WTC11 (cell line): ENCODE data around the gene ANO2.

Experiments used
- CTCF ChIP-seq: fragments of 200-600 bp; IDR thresholded peaks from 2 replicates; pipeline ENCODE4 v1.8.0; 2022; ENCODE audit warnings: antibody characterized with exemption
- ELF4 ChIP-seq: sonication (generic); formaldehyde crosslinking; IDR thresholded peaks from 2 replicates; pipeline ENCODE4 v1.8.1; 2022; ENCODE audit warnings: low read depth, mild to moderate bottlenecking, moderate library complexity, missing genetic modification reagents
- EMX1 ChIP-seq: fragments of 250-450 bp; sonication (Bioruptor Pico); IDR thresholded peaks from 2 replicates; pipeline ENCODE4 v1.8.0; 2021; ENCODE audit warnings: mild to moderate bottlenecking
- IRF1 ChIP-seq: sonication (generic); formaldehyde crosslinking; IDR thresholded peaks from 2 replicates; pipeline ENCODE4 v1.8.0; 2023; ENCODE audit warnings: missing genetic modification reagents
- MAX ChIP-seq: sonication (generic); formaldehyde crosslinking; IDR thresholded peaks from 2 replicates; pipeline ENCODE4 v1.8.0; 2022; ENCODE audit warnings: mild to moderate bottlenecking, missing genetic modification reagents
- NR2C2 ChIP-seq: sonication (generic); formaldehyde crosslinking; IDR thresholded peaks from 2 replicates; pipeline ENCODE4 v1.8.0; 2022; ENCODE audit warnings: mild to moderate bottlenecking, missing genetic modification reagents
- RELA ChIP-seq: sonication (generic); formaldehyde crosslinking; IDR thresholded peaks from 2 replicates; pipeline ENCODE4 v1.8.1; 2022; ENCODE audit warnings: missing genetic modification reagents, mild to moderate bottlenecking, borderline replicate concordance

GRCh38 chr12:5872745-5873144, 72.3 kb downstream of the ANO2 start:
- TF ChIP-seq CTCF (no peak), RELA (CRISPR knock-in tag) (no peak), ELF4 (CRISPR knock-in tag) (no peak), NR2C2 (no peak), EMX1 (no peak), IRF1 (no peak), MAX (no peak)
